ENCODE data around the gene RBP3.

- no peak for TF ChIP-seq CTCF (IDR thresholded peaks at IDR 0.05)
- no peak for TF ChIP-seq POLR2A (IDR thresholded peaks at IDR 0.05)
These were observed 21.2 kb downstream of the RBP3 start for GRCh38 chr10:47369251-47369894.

All from adrenal gland (tissue), 5 donors.